ENCODE data around the gene DOCK2.
A peak's percentile ranks its signal among the peaks of the same experiment; 100 is the strongest.

The DOCK2 gene

DNA sequence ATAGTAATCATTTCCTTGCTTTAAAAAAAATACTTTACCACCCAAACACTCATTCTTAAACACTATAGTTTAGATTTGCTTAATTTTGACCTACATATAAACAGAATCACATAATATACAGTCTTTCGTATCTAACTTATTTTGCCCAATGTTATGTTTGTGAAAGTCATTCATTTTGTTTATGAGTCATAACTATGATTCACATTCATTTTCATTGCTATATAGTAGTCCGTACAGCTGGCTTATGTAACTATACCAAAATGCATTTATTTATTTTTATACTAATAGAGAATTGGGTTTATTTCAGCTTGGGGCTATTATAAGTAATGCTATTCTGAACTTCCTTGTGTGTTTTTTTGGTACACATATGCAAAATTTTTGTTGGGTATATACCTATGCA is 434.7 kb downstream of the DOCK2 start:
- TF ChIP-seq, protein P1, sequence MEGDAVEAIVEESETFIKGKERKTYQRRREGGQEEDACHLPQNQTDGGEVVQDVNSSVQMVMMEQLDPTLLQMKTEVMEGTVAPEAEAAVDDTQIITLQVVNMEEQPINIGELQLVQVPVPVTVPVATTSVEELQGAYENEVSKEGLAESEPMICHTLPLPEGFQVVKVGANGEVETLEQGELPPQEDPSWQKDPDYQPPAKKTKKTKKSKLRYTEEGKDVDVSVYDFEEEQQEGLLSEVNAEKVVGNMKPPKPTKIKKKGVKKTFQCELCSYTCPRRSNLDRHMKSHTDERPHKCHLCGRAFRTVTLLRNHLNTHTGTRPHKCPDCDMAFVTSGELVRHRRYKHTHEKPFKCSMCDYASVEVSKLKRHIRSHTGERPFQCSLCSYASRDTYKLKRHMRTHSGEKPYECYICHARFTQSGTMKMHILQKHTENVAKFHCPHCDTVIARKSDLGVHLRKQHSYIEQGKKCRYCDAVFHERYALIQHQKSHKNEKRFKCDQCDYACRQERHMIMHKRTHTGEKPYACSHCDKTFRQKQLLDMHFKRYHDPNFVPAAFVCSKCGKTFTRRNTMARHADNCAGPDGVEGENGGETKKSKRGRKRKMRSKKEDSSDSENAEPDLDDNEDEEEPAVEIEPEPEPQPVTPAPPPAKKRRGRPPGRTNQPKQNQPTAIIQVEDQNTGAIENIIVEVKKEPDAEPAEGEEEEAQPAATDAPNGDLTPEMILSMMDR (IDR thresholded peaks at IDR 0.05; ENCODE audit: low read depth, low read length), result no peak
- peak in 1 of 2 donors; percentile 7 for DNase-seq (ENCODE audit: low read depth in 2 of 2)
- no peak overlapping the region for H3K4me3 ChIP-seq (replicated peaks in 1 of 2; ENCODE audit: low read depth in 2 of 2, low read length in 2 of 2)

DNA sequence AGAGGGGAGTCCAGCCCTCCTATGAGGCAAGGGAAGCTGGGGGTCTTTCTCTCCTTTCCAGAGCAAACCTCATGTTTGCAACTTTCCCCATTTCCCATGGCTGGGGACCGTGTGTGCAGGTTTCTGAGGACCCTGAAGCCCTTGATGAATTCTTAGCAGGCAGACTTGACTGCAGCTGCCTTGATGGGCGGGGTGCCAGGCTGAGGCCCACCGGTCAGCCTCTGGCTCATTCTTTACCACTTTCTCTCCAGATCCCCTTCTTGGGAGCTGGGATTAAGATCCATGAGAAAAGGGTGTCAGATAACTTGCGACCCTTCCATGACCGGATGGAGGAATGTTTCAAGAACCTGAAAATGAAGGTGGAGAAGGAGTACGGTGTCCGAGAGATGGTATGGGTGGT is 438.6 kb downstream of the DOCK2 start:
- TF ChIP-seq, protein P1 (IDR thresholded peaks at IDR 0.05; ENCODE audit: low read depth, low read length), result no peak
- H3K4me3 ChIP-seq (replicated peaks in 1 of 2; ENCODE audit: low read depth in 2 of 2, low read length in 2 of 2), result no peak overlapping the region

DNA sequence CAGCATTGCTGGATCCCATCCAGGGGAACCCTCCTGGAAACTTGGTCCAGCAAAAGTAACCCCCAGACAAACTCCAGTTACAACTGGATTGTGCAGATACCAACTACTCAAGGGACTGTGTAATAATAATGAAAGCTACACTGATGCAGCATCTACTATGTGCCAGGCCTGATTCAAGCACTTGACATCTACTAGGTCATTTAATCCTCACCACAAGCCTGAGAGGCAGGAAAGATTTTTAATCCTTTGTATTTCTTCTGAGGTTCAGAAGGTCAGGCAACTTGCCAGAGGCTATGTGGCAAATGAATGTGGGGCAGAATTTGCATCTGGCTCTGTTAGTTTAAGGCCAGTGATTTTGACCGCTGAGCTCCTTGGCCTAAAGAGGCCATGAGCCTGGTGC is 439.1 kb downstream of the DOCK2 start:
- TF ChIP-seq, protein P1 (IDR thresholded peaks at IDR 0.05; ENCODE audit: low read depth, low read length), result no peak
- DNase-seq (ENCODE audit: low read depth in 2 of 2), result no peak
- H3K4me3 ChIP-seq (replicated peaks in 1 of 2; ENCODE audit: low read depth in 2 of 2, low read length in 2 of 2), result no peak overlapping the region

More for the DNA sequence above, 438.6 kb downstream of the DOCK2 start:
- no peak for DNase-seq (ENCODE audit: low read depth in 2 of 2)

DNA sequence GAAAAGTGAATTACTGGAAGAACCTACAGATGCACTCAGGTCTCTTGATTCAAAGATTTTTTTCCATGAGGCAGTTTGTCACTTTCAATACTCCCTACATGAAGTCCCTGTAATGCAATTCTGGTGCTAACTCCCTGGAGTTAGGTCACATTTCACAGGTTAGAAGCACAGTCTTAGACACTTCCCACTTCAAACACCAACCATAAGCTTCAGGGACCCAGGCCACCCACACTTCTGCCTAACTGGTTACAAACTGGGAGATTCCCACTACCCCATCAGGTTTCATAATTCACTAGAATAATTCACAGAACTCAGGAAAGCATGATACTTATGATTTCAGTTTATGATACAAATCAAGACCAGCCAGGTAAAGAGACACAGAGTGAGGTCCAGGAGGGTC is 439.7 kb downstream of the DOCK2 start:
- H3K4me3 ChIP-seq (replicated peaks in 1 of 2; ENCODE audit: low read depth in 2 of 2, low read length in 2 of 2), result no peak overlapping the region
- DNase-seq (ENCODE audit: low read depth in 2 of 2), result no peak
- TF ChIP-seq, protein P1 (IDR thresholded peaks at IDR 0.05; ENCODE audit: low read depth, low read length), result no peak

DNA sequence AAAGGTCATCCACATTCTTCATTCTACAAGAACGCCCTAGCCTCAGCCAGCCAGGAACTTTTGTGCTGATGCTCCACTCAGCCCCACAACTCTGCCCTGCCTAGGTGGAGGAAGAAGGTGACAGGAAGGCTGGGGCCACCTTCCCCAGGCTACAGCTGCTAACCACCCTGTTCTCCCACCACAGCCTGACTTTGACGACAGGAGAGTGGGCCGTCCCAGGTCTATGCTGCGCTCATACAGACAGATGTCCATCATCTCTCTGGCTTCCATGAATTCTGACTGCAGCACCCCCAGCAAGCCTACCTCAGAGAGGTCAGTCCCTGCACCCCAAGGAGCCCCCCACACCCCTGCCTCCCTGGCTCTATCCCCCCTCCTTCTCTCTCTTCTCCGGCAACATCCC is 440.5 kb downstream of the DOCK2 start:
- H3K4me3 ChIP-seq (replicated peaks in 1 of 2; ENCODE audit: low read depth in 2 of 2, low read length in 2 of 2), result no peak overlapping the region
- no peak for DNase-seq (ENCODE audit: low read depth in 2 of 2)
- TF ChIP-seq, protein P1 (IDR thresholded peaks at IDR 0.05; ENCODE audit: low read depth, low read length), result no peak

DNA sequence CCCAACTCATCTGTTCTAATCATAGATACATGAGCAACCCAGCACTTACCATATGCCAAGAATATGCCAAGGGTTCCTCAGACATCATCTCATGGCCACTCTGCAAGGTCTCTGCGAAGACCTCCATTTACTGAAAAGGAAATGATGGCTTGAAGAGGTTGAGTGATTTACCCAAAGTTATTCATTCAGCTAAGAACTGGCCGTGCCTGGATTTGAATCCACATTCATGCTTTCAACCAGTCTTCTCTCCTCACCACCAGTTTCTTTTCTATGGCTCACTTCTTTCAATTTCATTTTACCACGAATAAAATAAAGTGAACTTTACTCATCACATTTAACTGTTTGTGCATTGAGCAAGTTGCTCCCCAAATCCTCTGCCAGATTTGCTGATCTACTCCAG is 441.4 kb downstream of the DOCK2 start:
- DNase-seq (ENCODE audit: low read depth in 2 of 2), result no peak
- TF ChIP-seq, protein P1 (IDR thresholded peaks at IDR 0.05; ENCODE audit: low read depth, low read length), result no peak
- H3K4me3 ChIP-seq (replicated peaks in 1 of 2; ENCODE audit: low read depth in 2 of 2, low read length in 2 of 2), result no peak overlapping the region

DNA sequence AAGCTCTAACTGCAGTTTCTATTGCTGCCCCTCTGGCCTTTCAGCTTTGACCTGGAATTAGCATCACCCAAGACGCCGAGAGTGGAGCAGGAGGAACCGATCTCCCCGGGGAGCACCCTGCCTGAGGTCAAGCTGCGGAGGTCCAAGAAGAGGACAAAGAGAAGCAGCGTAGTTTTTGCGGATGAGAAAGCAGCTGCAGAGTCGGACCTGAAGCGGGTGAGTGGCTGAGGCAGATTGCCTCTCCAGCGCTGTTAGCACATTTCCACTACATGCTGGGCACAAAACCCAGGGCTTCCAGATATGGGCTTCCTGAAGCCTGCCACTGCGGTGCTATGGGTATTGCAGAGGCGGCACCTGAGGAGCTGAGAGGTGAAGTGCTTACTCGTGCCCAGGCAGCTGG is 441.9 kb downstream of the DOCK2 start:
- TF ChIP-seq, protein P1 (IDR thresholded peaks at IDR 0.05; ENCODE audit: low read depth, low read length), result no peak
- no peak for DNase-seq (ENCODE audit: low read depth in 2 of 2)
- no peak overlapping the region for H3K4me3 ChIP-seq (replicated peaks in 1 of 2; ENCODE audit: low read depth in 2 of 2, low read length in 2 of 2)

Data from cardiac fibroblast (primary cell).